T-helper 2 cell treated with Interferon-gamma antibody and Interleukin-4, amounts not matched to agents 5 μg/mL and 100 μg/mL, for 36 hours (primary cell): ENCODE results near the gene TACC2.

Experiments used
- DNase-seq: peaks from one replicate; pipeline ENCODE4 v3.0.0; 2021; ENCODE audit warnings: low spot score
- H3K27ac Mint-ChIP-seq: one replicate; pipeline ENCODE4 v1.8.0; 2021; ENCODE audit warnings: mild to moderate bottlenecking, mixed read lengths
- H3K27me3 Mint-ChIP-seq: one replicate; pipeline ENCODE4 v1.8.0; 2021; ENCODE audit warnings: low read depth, mixed read lengths
- H3K36me3 Mint-ChIP-seq: one replicate; pipeline ENCODE4 v1.8.0; 2021; ENCODE audit warnings: low read depth, mixed read lengths
- H3K4me1 Mint-ChIP-seq: one replicate; pipeline ENCODE4 v1.8.0; 2021; ENCODE audit warnings: low read depth, mixed read lengths
- H3K4me3 Mint-ChIP-seq: one replicate; pipeline ENCODE4 v1.8.0; 2022; ENCODE audit warnings: mild to moderate bottlenecking, moderate library complexity, mixed read lengths
- H3K9me3 Mint-ChIP-seq: one replicate; pipeline ENCODE4 v1.8.0; 2021; ENCODE audit warnings: mixed read lengths

The TACC2 gene

DNA sequence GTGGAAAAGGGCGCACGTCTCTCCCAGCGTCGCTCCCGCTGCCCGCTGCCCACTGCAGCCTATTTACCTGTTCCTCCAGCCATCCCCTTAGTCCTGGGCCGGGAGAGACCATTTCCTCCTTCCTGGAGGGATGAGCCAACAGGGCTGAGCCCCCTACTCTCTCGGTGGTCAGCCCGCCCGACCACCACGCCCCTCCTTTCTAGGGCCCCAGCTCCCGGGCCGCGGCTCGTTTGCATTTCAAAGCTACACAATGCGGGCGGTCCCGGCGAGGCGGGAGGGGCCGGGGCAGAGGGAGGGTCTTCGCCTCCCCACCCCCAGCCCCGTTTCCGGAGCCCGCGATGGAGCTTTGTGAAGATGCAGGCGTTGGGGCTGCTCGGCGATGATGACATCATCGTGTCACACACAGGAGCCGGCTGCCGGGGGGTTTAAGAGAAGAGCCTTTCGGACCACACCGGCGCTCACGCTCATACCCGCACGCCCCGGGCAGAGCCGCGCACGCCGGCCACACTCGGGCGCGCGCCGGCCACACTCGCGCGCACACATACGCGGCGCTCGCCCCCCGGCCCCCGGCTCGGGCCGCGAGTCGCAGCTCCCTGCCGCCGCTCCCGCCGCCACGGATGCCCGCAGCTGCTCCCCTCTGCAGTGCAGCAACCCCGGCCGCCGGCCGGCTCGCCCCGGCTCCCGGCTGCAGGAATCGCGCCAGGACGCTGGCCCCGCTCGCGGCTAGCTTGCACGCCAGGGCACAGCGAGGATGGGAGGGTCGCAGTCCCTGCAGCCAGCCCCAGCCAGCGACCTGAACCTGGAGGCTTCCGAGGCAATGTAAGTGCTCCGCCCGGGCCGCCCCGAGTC, 174.4 kb downstream of the TACC2 start:
- Mint-ChIP-seq H3K27ac (no peak overlapping the region), H3K36me3 (no peaks in the 10 kb centered on the region), H3K27me3 (peaks cover 63% of the 10 kb centered on the region), H3K4me3 (no peak overlapping the region), H3K9me3 (no peaks in the 10 kb centered on the region), H3K4me1 (no peaks in the 10 kb centered on the region)
- DNase-seq: no peak

DNA sequence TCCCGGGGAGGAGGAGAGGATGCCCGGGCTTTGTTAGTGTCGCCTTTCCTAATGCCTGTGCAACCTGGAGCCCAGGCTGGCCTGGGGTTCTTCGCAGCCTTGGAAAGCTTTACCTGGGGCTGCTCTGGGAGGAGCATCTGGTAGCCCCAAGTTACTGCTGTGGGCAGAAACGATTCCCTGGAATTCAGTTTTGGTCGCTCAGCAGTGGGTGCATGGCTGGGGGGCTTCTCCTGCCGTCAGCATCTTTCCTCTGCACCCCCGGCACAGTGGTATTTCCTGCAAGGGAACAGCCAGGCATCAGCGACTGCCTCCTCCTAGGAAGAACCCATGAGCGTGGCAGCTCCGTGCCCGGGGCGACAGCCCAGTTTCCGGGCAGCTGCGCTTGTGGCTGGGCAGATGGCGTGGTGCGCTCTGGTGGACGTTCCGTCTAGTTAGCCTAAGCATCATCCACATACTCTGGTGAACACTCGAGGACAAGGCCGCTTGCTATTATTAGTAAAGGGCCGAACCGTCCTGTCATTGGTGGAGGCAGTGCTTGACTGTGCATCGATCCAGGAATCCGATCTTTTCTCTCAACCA, 175.1 kb downstream of the TACC2 start:
- no peak overlapping the region for H3K27ac Mint-ChIP-seq
- peaks cover 59% of the 10 kb centered on the region for H3K27me3 Mint-ChIP-seq
- no peak for DNase-seq
- H3K9me3 Mint-ChIP-seq: no peaks in the 10 kb centered on the region
- peak overlapping the region; percentile 26 for H3K4me3 Mint-ChIP-seq
- no peaks in the 10 kb centered on the region for H3K36me3 Mint-ChIP-seq
- H3K4me1 Mint-ChIP-seq: no peaks in the 10 kb centered on the region

DNA sequence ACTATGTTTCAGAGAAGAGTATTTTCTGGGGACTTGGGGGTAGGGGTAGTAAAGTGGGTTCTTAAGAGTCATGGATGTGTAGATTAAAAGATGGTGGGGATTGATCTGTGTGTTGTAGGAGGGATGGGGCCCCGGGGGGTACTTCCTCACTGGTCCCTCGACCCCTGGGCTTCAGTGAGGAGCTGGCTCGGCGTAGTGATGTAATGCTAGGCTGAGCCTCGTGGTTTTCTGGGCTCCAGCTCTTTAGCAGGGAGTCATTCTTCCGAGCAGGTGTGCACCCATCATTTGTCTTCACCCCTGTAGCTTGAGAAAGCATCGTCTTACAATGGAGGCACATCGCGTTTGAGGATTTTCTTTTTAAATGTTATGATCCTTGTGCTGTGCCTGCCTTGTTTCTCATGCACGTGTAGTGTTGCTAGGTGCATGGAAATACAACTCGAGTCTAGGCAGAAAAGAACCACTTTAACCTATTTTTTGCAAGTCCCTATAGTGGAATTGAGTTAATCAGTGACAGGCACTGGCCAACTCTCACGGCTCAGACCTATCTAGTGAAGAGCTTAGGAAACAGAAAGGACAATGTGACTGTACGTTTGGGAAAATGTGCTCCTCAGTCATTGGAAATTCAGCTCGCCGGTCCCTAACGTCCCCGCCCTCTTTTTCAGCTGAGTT, 176.0 kb downstream of the TACC2 start:
- no peaks in the 10 kb centered on the region for H3K4me1 Mint-ChIP-seq
- no peaks in the 10 kb centered on the region for H3K9me3 Mint-ChIP-seq
- H3K36me3 Mint-ChIP-seq: no peaks in the 10 kb centered on the region
- H3K27me3 Mint-ChIP-seq: peaks cover 59% of the 10 kb centered on the region
- no peak overlapping the region for H3K4me3 Mint-ChIP-seq
- no peak for DNase-seq
- H3K27ac Mint-ChIP-seq: no peak overlapping the region

GRCh38 chr10:122165484-122166276, 176.7 kb downstream of the TACC2 start:
- peaks cover 59% of the 10 kb centered on the region for H3K27me3 Mint-ChIP-seq

GRCh38 chr10:122168101-122168500, 179.1 kb downstream of the TACC2 start:
- DNase-seq: no peak
- no peak overlapping the region for H3K4me3 Mint-ChIP-seq
- H3K27me3 Mint-ChIP-seq: peaks cover 35% of the 10 kb centered on the region
- no peaks in the 10 kb centered on the region for H3K4me1 Mint-ChIP-seq
- H3K9me3 Mint-ChIP-seq: no peaks in the 10 kb centered on the region
- no peaks in the 10 kb centered on the region for H3K36me3 Mint-ChIP-seq
- no peak overlapping the region for H3K27ac Mint-ChIP-seq

More at GRCh38 chr10:122165484-122166276, 176.7 kb downstream of the TACC2 start:
- no peak for DNase-seq
- no peaks in the 10 kb centered on the region for H3K9me3 Mint-ChIP-seq
- H3K4me1 Mint-ChIP-seq: no peaks in the 10 kb centered on the region
- no peak overlapping the region for H3K27ac Mint-ChIP-seq
- H3K4me3 Mint-ChIP-seq: no peak overlapping the region
- H3K36me3 Mint-ChIP-seq: no peaks in the 10 kb centered on the region

- H3K9me3 Mint-ChIP-seq: no peaks in the 10 kb centered on the region
- peaks cover 32% of the 10 kb centered on the region for H3K27me3 Mint-ChIP-seq
- no peak overlapping the region for H3K4me3 Mint-ChIP-seq
- no peaks in the 10 kb centered on the region for H3K4me1 Mint-ChIP-seq
- H3K36me3 Mint-ChIP-seq: no peaks in the 10 kb centered on the region
- no peak overlapping the region for H3K27ac Mint-ChIP-seq
- no peak for DNase-seq
Observed at GRCh38 chr10:122168598-122169394, 179.8 kb downstream of the TACC2 start.

DNA sequence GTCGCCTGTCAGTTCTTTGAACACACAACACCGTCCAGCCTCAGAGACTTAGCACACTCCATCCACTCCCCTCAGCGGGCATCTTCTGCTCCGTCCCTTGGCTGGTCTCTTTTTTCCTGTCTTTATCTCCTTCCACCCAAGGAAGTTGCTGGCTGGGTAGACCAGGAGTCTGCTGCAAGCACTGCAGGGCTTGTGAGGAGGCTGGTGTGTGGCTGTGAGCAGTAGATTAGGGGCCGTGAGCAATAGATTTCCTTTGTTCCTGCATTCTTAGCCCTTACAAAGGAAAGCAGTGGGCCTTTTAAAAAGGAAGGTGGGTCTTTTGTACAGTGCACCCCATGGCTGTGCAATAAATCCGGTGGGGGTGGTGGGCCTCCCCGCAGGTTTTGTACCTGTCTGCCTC, 181.8 kb downstream of the TACC2 start:
- H3K27me3 Mint-ChIP-seq: peaks cover 12% of the 10 kb centered on the region
- no peaks in the 10 kb centered on the region for H3K9me3 Mint-ChIP-seq

GRCh38 chr10:122171302-122172075, 182.5 kb downstream of the TACC2 start:
- Mint-ChIP-seq H3K36me3 (no peaks in the 10 kb centered on the region), H3K9me3 (no peaks in the 10 kb centered on the region), H3K27ac (no peak overlapping the region), H3K4me3 (no peak overlapping the region), H3K4me1 (no peaks in the 10 kb centered on the region), H3K27me3 (peaks cover 5% of the 10 kb centered on the region)
- DNase-seq: no peak

More for the DNA sequence above, 181.8 kb downstream of the TACC2 start:
- Mint-ChIP-seq H3K4me3 (no peak overlapping the region), H3K36me3 (no peaks in the 10 kb centered on the region), H3K4me1 (no peaks in the 10 kb centered on the region), H3K27ac (no peak overlapping the region)
- DNase-seq: no peak

DNA sequence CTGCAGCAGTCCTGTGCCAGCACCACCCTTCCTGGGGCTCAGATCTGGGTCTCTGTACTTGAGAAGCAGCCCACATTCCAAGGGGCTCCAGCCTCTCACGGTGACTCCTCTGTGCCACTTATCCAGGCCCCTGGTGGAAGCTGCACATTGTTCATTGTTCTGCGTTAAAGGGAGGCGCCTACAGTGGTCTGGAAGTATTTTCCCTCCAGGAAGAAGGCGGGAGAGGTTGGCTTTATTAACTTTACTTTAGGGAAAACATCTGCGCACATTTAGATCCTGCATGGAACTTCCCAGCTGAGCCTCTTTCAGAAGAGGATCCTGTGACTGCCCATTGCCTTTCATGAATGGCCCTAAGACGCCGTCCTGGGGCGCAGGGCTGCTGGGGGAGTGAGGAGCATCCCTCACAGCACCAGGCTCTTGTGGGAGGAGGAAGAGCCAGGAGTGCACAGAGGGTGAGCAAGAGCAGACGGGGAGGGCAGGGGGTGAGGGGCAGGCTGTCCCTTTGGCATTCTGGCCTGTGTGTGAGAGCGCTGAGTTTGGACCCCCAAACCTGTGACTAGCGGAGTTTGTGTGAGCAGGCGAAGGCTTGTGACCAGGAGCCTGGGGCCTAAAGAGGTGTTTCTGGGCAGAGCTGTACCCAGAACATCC, 183.5 kb downstream of the TACC2 start:
- Mint-ChIP-seq H3K4me1 (no peaks in the 10 kb centered on the region), H3K4me3 (no peak overlapping the region), H3K36me3 (no peaks in the 10 kb centered on the region), H3K9me3 (no peaks in the 10 kb centered on the region), H3K27me3 (no peaks in the 10 kb centered on the region), H3K27ac (no peak overlapping the region)
- no peak for DNase-seq

GRCh38 chr10:122173337-122173736, 184.4 kb downstream of the TACC2 start:
- Mint-ChIP-seq H3K4me3 (no peak overlapping the region), H3K9me3 (no peaks in the 10 kb centered on the region), H3K4me1 (no peaks in the 10 kb centered on the region), H3K27ac (no peak overlapping the region), H3K36me3 (no peaks in the 10 kb centered on the region), H3K27me3 (no peaks in the 10 kb centered on the region)
- no peak for DNase-seq

DNA sequence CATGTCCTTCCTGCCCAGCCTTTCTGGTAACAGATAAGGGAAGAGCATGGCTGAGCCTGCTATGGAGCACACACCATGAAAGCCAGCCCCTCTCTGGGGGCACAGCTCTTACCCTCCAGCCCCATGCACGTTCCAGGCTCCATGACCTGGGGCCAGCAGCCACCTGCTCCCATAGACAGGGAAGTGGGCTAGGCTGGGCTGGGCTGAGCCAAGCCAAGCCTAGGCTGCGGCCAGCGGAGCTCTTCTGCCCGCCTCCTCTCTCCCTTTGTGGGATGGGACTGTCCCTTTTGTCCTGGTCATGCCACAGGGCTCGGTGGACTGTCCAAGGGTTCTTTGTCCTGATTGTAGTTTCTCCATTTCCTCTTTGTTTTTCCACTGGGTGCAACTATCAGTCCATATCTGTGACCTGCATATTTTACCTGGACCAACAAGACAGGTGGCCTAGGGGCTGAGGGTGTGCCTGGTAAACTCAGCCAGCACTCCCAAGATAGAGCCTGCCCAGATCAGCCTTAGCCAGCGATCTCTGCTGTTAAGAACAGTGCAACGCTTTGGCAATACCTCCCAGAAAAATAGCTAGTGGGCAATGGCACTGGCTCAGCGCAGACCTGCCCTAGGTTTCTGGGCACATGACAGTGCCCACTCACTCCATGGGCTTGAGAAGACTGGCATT, 184.9 kb downstream of the TACC2 start:
- H3K36me3 Mint-ChIP-seq: no peaks in the 10 kb centered on the region
- H3K4me3 Mint-ChIP-seq: no peak overlapping the region
- no peaks in the 10 kb centered on the region for H3K4me1 Mint-ChIP-seq
- H3K27ac Mint-ChIP-seq: no peak overlapping the region
- H3K27me3 Mint-ChIP-seq: no peaks in the 10 kb centered on the region
- no peaks in the 10 kb centered on the region for H3K9me3 Mint-ChIP-seq
- no peak for DNase-seq
